ENCODE results near the gene KCNH4. TPM values are rescaled to one million over a fixed set of nuclear protein-coding genes. Genes with fewer than 3 reads are reported as not detected.

KCNH4 gene
- total RNA-seq, 2 experiments from 2014 or later, result 0.24 to 0.35 TPM

DNA sequence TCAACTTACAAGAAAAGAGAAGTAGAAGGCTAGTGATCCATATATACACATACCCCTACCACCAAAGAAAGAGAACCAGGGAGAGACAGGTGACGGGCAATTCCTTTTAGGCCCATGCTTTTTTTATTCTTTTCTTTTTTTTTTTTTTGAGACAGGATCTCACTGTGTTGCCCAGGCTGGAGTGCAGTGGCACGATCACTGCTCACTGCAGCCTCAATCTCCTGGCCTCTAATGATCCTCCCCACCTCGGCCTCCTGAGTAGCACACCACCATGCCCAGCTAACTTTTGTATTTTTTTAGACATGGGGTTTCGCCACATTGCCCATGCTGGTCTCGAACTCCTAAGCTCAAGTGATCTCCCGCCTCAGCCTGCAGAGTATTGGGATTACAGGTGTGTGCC lies 53.5 kb downstream of the KCNH4 start:
- CTCF ChIA-PET, result no interaction called here
- H3K4me1 Mint-ChIP-seq (ENCODE audit: low read depth), result peaks cover 13% of the 10 kb centered on the region
- no peak overlapping the region for H3K4me3 Mint-ChIP-seq
- H3K36me3 Mint-ChIP-seq (ENCODE audit: low read depth), result peaks cover 18% of the 10 kb centered on the region
- no peak for DNase-seq
- H3K27me3 Mint-ChIP-seq (ENCODE audit: low read depth), result no peaks in the 10 kb centered on the region
- intact Hi-C loops (cut with micrococcal nuclease), result no loop called here
- peak overlapping the region; percentile 59 for H3K27ac Mint-ChIP-seq
- H3K9me3 Mint-ChIP-seq, result no peaks in the 10 kb centered on the region

DNA sequence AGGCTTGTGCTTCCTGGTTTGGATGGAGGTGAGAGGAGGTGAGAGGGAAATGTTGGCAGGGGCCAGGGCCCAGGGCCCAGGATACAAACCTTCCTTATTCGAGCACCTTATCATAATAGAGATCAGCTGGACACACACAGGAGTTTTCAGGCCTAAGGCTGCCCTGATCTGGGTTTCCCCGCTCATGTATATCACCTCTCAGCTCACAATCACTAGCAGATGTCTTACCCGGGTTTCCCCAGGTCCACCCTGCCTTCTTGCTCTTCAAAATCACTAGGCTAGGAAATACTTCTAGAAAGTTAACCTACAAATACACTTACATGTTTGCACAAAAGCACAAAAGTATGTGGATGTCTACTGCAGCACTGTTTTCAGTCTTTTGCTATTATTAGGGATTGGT lies 54.1 kb downstream of the KCNH4 start:
- DNase-seq, result no peak
- peaks cover 7% of the 10 kb centered on the region for H3K4me1 Mint-ChIP-seq (ENCODE audit: low read depth)
- H3K36me3 Mint-ChIP-seq (ENCODE audit: low read depth), result peaks cover 18% of the 10 kb centered on the region
- H3K9me3 Mint-ChIP-seq, result no peaks in the 10 kb centered on the region
- H3K27me3 Mint-ChIP-seq (ENCODE audit: low read depth), result no peaks in the 10 kb centered on the region
- no peak overlapping the region for H3K4me3 Mint-ChIP-seq
- H3K27ac Mint-ChIP-seq, result peak overlapping the region; percentile 59
- CTCF ChIA-PET, result no interaction called here
- intact Hi-C loops (cut with micrococcal nuclease), result no loop called here

DNA sequence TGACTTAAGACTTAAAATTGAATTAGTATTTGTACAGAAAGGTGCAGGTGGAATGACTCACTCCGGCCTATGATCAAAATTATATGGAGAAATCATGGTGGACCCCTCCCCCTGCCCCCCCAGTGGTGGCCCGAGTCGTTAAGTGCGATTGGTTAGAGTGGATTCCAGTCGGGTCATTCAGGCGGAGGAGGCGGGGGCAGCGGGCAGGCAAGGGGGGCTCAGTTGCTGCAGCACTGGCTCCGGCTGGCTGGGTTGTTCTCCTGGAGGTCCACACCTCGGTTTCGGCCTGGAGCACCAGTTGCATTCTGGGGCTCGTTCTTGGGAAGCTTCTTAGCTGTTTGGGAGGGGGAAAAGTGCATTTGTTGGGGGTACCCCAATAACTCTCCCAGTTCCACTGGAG lies 55.4 kb downstream of the KCNH4 start:
- no peak for DNase-seq
- no peak overlapping the region for H3K27ac Mint-ChIP-seq
- no peaks in the 10 kb centered on the region for H3K27me3 Mint-ChIP-seq (ENCODE audit: low read depth)
- intact Hi-C loops (cut with micrococcal nuclease), result no loop called here
- no peaks in the 10 kb centered on the region for H3K9me3 Mint-ChIP-seq
- H3K4me3 Mint-ChIP-seq, result no peak overlapping the region
- peaks cover 17% of the 10 kb centered on the region for H3K36me3 Mint-ChIP-seq (ENCODE audit: low read depth)
- peaks cover 4% of the 10 kb centered on the region for H3K4me1 Mint-ChIP-seq (ENCODE audit: low read depth)
- CTCF ChIA-PET, result no interaction called here

DNA sequence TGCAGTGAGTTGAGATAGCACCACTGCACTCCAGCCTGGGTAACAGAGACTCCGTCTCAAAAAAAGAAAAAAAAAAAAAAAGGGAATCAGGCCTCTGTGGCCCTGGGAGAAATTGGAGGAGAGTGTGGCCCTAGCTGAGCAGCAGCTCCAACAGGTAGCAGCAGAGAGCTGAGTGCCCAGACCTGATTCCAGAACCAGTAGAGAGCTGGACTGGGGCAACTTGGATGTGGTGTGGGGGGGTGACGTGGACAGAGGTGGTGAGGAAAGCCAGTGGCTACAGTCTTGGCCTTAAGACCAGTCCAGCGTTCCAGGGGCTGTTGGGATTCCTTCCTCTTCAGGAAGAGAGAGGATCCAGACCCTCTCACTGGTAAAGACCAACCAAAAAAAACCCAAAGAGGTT lies 56.7 kb downstream of the KCNH4 start:
- CTCF ChIA-PET, result interaction anchor here (0.6 to 0.7 kb wide), 2 partner anchors 59 to 819 kb away, joined by 3 to 4 read pairs; no protein-coding TSS in a partner anchor
- Mint-ChIP-seq H3K4me1 (ENCODE audit: low read depth) (peaks cover 13% of the 10 kb centered on the region), H3K4me3 (no peak overlapping the region), H3K36me3 (ENCODE audit: low read depth) (peaks cover 22% of the 10 kb centered on the region), H3K27ac (no peak overlapping the region), H3K27me3 (ENCODE audit: low read depth) (no peaks in the 10 kb centered on the region), H3K9me3 (no peaks in the 10 kb centered on the region)
- intact Hi-C loops (cut with micrococcal nuclease), result no loop called here
- no peak for DNase-seq

DNA sequence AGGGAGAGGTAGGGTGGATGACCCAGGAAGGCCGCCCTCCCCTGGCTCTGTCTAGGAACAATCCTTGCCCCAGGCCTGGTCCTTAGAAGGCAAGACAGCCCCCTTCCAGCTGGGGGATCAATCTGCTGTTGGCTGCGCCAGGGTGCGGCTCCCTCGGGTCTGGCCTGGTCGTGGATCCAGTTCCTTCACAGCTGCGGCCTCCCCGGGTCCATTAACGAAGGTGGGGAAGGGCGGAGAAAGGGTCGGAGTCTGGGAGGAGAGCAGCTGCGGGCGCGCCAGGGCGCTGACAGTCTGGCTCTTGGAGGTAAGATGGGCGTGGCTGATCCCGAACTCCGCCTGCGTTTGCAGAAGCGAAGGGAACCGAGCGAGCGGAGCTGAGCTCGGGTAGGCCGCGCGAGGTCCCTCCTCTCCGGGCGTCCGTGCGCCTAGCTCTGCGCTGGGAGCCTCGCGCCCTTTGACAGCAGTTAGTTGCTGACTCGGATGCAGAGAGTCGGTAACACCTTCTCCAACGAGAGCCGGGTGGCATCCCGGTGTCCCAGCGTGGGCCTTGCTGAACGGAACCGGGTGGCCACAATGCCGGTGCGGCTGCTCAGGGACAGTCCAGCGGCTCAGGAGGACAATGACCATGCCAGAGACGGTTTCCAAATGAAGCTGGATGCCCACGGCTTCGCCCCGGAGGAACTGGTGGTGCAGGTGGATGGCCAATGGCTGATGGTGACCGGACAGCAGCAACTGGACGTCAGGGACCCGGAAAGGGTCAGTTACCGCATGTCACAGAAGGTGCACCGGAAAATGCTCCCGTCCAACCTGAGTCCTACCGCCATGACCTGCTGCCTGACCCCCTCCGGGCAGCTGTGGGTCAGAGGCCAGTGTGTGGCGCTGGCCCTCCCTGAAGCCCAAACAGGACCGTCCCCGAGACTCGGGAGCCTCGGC lies 58.3 kb downstream of the KCNH4 start, which contains the start of gene HSPB9:
Gene HSPB9 (plus strand): TSS at position 434 of the 933 bp plus-strand sequence. CDS start 47 bp downstream, at position 481.
- intact Hi-C loops (cut with micrococcal nuclease), result no loop called here
- Mint-ChIP-seq H3K27ac (no peak within 1 kb of the TSS), H3K4me1 (ENCODE audit: low read depth) (peaks cover 21% of the 10 kb centered on the region), H3K36me3 (ENCODE audit: low read depth) (peaks cover 27% of the 10 kb centered on the region), H3K27me3 (ENCODE audit: low read depth) (no peaks in the 10 kb centered on the region), H3K4me3 (peak within 1 kb of the TSS; percentile 59), H3K9me3 (no peaks in the 10 kb centered on the region)
- no peak for DNase-seq
- CTCF ChIA-PET, result interaction anchor here (0.5 kb wide), 1 partner anchor 9 kb away, joined by 3 read pairs; no protein-coding TSS in a partner anchor

DNA sequence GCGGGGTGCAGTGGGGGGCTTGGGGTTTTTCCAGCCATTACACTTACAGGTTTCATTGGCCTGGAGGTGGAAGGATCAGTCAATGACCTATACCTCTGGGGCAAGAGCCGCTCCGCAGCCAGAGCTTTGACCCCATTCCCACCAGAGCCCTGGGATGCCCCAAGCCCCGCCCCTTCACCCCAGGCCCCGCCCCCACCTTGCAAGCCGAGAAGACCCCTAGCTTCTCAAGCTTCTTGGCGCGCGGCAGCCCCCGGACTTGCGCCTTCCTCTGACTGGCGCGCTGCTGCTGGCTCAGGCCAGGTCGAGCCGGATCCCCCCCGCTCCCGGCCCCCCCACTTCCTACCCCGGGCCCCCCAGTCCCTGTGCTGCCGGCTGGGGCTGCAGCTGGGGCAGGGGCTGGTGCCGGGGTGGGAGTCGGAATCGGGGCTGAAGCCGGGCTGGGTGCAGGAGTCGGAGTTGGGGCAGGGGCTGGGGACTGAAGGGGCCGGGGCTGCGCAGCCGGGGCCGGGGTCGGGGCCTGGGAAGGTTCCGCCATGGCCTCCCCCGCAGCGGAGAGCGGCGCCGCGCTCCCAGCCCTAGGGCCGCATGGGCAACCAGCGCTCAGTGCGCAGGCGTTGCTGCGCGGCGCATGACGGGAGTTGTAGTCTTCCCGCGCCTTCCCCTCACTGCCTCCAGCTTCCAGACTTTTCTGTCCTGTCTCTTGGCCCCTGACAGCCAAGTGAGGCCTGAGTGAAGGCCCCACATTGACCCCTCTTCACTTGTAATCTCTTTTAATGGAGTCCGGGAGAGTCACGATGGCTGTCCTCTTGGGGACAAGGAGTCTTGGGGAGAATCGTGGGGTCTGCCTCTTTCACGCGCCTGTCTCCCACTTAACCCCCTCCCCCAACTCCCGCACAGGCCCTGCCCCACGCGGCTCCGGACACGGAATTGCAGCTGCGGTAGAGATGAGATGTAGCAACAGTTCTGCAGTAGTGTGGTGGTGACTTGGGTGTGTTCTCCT lies 59.9 kb downstream of the KCNH4 start, which contains the start of gene KAT2A:
Gene KAT2A (minus strand): TSS at position 598 of the 1,000 bp plus-strand sequence. CDS start 63 bp downstream, at position 535.
- CTCF ChIA-PET, result interaction anchor here (0.6 to 5.6 kb wide), 9 partner anchors 13 to 283 kb away, joined by 3 to 29 read pairs (median 5); partner anchors contain the start of genes CNP and KCNH4
- Mint-ChIP-seq H3K36me3 (ENCODE audit: low read depth) (peaks cover 33% of the 10 kb centered on the region), H3K27ac (peak within 1 kb of the TSS; percentile 72), H3K9me3 (no peaks in the 10 kb centered on the region), H3K27me3 (ENCODE audit: low read depth) (no peaks in the 10 kb centered on the region), H3K4me1 (ENCODE audit: low read depth) (peaks cover 28% of the 10 kb centered on the region), H3K4me3 (peak within 1 kb of the TSS; percentile 59)
- intact Hi-C loops (cut with micrococcal nuclease), result loop anchor here (1.0 kb wide), 1 partner anchor 34 kb away; no protein-coding TSS in a partner anchor
- peak; percentile 80 for DNase-seq

DNA sequence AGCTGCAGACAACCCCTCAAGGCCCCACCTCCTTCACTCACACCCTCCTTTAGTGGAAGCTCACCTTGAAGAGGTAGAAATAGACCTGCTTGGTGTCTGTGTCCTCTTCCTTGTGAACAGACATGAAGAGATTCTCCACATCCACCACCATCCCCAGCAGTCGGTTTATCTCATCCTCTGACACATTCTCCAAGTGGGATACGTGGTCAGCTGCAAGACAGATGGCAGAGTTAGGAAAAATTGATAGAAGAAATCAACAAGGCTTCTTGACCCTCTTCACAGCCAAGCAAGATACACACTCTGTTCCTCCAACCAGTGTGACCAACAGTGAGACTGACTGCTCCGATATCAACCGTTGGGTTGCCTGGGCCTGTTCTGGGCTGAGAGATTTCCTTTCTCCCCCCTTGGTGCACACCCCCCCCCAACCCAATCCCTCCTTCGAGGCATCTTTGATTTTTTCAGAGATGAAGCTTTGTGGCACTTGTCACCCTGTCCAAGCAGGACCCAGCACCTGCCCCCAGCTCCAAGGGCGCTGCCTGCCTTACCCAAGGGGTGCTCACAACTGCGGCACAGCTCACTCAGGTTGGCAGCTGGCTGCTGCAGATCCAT lies 60.7 kb downstream of the KCNH4 start:
- H3K4me3 Mint-ChIP-seq, result peak overlapping the region; percentile 59
- no peak for DNase-seq
- peaks cover 40% of the 10 kb centered on the region for H3K36me3 Mint-ChIP-seq (ENCODE audit: low read depth)
- no peak overlapping the region for H3K27ac Mint-ChIP-seq
- intact Hi-C loops (cut with micrococcal nuclease), result no loop called here
- peaks cover 28% of the 10 kb centered on the region for H3K4me1 Mint-ChIP-seq (ENCODE audit: low read depth)
- no peaks in the 10 kb centered on the region for H3K9me3 Mint-ChIP-seq
- CTCF ChIA-PET, result interaction anchor here (0.7 to 5.6 kb wide), 13 partner anchors 10 to 340 kb away, joined by 3 to 29 read pairs (median 5); partner anchors contain the start of genes CNP and KCNH4
- no peaks in the 10 kb centered on the region for H3K27me3 Mint-ChIP-seq (ENCODE audit: low read depth)

DNA sequence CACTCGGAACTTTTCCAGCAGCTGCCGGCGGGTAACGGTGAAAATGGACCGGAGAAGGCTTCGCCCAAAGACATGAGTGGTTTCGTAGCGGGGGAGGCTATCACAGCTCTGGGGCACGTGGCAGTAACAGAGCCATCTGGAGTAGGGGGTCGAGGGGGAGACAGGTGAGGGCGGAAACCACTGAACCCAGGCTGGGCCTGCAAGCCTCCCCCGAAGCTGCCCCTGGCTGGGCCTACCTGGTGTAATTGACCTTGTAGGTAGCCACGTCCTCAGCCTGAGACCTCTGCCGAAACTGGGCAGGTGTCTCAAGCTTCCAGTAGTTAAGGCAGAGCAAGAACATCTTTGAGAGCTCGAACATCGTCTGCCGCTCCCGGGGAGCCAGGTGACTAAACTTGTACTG lies 61.6 kb downstream of the KCNH4 start:
- Mint-ChIP-seq H3K36me3 (ENCODE audit: low read depth) (peaks cover 38% of the 10 kb centered on the region), H3K27me3 (ENCODE audit: low read depth) (no peaks in the 10 kb centered on the region), H3K4me1 (ENCODE audit: low read depth) (peaks cover 28% of the 10 kb centered on the region), H3K27ac (no peak overlapping the region), H3K9me3 (no peaks in the 10 kb centered on the region), H3K4me3 (peak overlapping the region; percentile 14)
- intact Hi-C loops (cut with micrococcal nuclease), result loop anchor here (5.0 to 10.0 kb wide), 2 partner anchors 202 to 406 kb away; partner anchors contain the start of gene ACLY
- CTCF ChIA-PET, result interaction anchor here (0.6 to 5.6 kb wide), 19 partner anchors 9 to 341 kb away, joined by 3 to 29 read pairs (median 4); partner anchors contain the start of genes CNP and KCNH4
- no peak for DNase-seq

DNA sequence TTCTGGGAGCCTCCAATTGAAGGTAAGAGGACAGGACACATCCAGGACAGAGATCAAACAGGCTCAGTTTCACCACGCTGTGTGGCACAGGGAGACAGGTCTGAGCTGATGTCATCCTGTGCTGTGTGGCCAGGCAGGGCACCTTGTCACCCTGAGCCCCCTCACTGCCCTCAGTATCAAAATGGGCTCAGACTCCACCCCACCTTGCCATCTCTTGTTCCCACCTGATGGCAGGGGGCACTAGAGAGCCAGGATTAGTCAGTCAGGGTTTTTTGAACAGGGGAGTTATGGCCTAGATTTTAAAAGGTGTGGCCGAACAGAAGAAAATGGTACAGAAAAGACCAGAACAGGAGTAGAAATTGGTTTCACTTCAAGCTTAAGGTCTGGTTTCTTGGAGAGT lies 62.4 kb downstream of the KCNH4 start:
- H3K9me3 Mint-ChIP-seq, result no peaks in the 10 kb centered on the region
- H3K4me3 Mint-ChIP-seq, result peak overlapping the region; percentile 10
- peaks cover 28% of the 10 kb centered on the region for H3K4me1 Mint-ChIP-seq (ENCODE audit: low read depth)
- intact Hi-C loops (cut with micrococcal nuclease), result loop anchor here (1.0 to 10.0 kb wide), 4 partner anchors 63 to 406 kb away; partner anchors contain the start of genes ACLY and KCNH4
- peak; percentile 71 for DNase-seq
- peaks cover 39% of the 10 kb centered on the region for H3K36me3 Mint-ChIP-seq (ENCODE audit: low read depth)
- no peaks in the 10 kb centered on the region for H3K27me3 Mint-ChIP-seq (ENCODE audit: low read depth)
- CTCF ChIA-PET, result interaction anchor here (0.6 to 5.6 kb wide), 19 partner anchors 10 to 285 kb away, joined by 3 to 29 read pairs (median 4); partner anchors contain the start of genes CNP, DNAJC7 and KCNH4
- peak overlapping the region; percentile 14 for H3K27ac Mint-ChIP-seq

DNA sequence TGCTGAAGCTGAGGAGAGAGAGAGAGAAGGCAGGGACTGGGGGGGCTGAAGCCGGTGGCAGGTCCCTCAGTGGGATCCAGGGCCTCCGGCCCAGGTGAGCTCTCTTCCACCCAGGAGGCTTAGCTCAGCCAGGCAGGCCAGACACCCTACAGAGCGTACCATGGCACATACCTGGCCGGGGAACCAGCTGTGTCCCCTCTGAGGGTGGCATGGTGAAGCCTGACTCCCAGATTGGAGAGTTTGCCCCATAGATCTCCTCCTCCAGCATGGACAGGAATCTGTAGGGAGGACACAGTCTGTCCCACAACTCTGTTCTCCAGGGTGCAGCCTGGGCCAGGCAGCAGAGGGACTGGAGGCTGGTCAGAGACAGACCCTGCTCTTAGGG lies 62.8 kb downstream of the KCNH4 start:
- CTCF ChIA-PET, result interaction anchor here (0.6 to 5.6 kb wide), 17 partner anchors 12 to 317 kb away, joined by 3 to 29 read pairs (median 4); partner anchors contain the start of genes CNP, DNAJC7, KCNH4 and NKIRAS2
- intact Hi-C loops (cut with micrococcal nuclease), result loop anchor here (1.0 to 10.0 kb wide), 4 partner anchors 63 to 407 kb away; partner anchors contain the start of genes ACLY and KCNH4

More for the DNA sequence above, 62.8 kb downstream of the KCNH4 start:
- Mint-ChIP-seq H3K9me3 (no peaks in the 10 kb centered on the region), H3K4me3 (no peak overlapping the region), H3K27me3 (ENCODE audit: low read depth) (no peaks in the 10 kb centered on the region), H3K36me3 (ENCODE audit: low read depth) (peaks cover 38% of the 10 kb centered on the region), H3K27ac (no peak overlapping the region), H3K4me1 (ENCODE audit: low read depth) (peaks cover 28% of the 10 kb centered on the region)
- DNase-seq, result no peak

Measured in activated naive CD4-positive, alpha-beta T cell treated with anti-CD3 and anti-CD28 coated beads for 36 hours (primary cell).